AG04449 (cell line): ENCODE measurements around the gene SYNJ2.

Experiments
- CTCF ChIA-PET: fragments of 350-600 bp; formaldehyde crosslinking; extraction: SDS; loops from one replicate; lab custom pipeline; 2021; ENCODE audit warnings: antibody characterized with exemption; lab: Yijun Ruan, JAX
- POLR2A ChIA-PET: fragments of 400-600, 350-600 bp; formaldehyde crosslinking; extraction: SDS; loops from one replicate; lab custom pipeline; 2020; ENCODE audit warnings: antibody characterized with exemption, inconsistent platforms; lab: Yijun Ruan, JAX
- DNase-seq: peaks from one replicate; pipeline ENCODE4 v3.0.0-alpha.2; 2010; ENCODE audit warnings: low read depth, low spot score
- H3K4me3 ChIP-seq: 2 replicates; pipeline ENCODE4 v1.5.1; 2011; ENCODE audit warnings: low read depth, mild to moderate bottlenecking, control low read depth, low read length
- CTCF ChIP-seq: IDR thresholded peaks from one replicate; pipeline ENCODE4 v1.5.1; 2011; ENCODE audit warnings: mild to moderate bottlenecking, moderate library complexity, low read length, control low read depth, inconsistent platforms; ENCODE audit not compliant: insufficient read depth; ENCODE audit errors: missing control alignments

The SYNJ2 gene

DNA sequence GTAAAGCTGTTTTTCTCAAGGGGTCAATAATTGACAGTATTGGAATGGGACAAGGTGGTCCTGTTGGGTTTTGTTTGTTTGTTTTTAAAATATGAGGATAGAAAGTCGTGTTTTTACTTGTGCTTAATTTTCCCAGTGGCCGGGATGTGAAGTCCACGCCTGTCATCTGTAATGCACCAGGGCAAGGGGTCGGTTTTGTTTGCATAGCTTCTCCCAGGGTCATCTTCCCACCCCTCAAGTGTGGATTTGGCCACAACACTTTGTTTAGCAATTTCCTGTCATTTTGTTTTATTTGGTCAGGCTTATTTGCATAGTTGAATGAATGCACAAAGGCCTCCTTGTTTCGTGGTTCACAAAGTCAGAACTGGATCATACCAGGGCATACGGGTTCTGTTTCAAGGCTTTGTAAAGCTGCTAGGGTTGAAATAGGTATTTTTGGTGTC is 29.8 kb downstream of the SYNJ2 start:
- CTCF ChIA-PET = interaction anchor here (1.9 kb wide), 1 partner anchor 9 kb away, joined by 6 read pairs; no protein-coding TSS in a partner anchor
- POLR2A ChIA-PET = no interaction called here
- no peak for DNase-seq

DNA sequence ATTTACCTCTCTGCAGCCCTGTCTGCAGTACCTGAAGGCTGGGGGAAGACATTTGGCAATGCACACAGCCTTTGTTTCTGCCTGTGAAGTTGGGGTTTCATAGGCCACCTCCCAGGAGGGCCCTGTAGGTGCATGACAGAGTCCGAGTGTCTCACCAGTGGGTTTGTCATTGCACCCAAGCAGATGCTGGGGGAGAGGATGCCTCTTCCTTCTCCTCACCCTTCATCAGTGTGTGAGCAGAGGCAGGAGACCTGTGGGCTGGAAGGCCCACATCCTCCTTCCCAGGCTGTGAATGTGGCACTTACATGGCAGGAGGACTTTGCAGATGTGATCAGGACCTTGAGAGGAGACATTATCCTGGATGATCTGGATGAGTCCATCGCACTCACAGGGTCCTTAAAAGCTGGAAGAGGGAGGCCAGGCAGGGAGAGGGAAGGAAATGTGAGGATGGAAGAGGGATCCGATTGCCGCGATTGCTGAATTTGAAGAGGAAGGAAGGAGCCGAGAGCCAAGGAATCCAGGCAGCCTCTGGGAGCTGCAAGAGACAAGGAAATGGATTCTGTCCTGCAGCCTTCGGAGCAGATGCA is 30.4 kb downstream of the SYNJ2 start:
- TF ChIP-seq CTCF = no peak
- H3K4me3 ChIP-seq = no peak overlapping the region
- DNase-seq = no peak
- POLR2A ChIA-PET = no interaction called here
- CTCF ChIA-PET = interaction anchor here (1.0 to 1.9 kb wide), 2 partner anchors 9 to 10 kb away, joined by 3 to 6 read pairs; no protein-coding TSS in a partner anchor

More for the DNA sequence above, 29.8 kb downstream of the SYNJ2 start:
- TF ChIP-seq CTCF = no peak
- H3K4me3 ChIP-seq = no peak overlapping the region

DNA sequence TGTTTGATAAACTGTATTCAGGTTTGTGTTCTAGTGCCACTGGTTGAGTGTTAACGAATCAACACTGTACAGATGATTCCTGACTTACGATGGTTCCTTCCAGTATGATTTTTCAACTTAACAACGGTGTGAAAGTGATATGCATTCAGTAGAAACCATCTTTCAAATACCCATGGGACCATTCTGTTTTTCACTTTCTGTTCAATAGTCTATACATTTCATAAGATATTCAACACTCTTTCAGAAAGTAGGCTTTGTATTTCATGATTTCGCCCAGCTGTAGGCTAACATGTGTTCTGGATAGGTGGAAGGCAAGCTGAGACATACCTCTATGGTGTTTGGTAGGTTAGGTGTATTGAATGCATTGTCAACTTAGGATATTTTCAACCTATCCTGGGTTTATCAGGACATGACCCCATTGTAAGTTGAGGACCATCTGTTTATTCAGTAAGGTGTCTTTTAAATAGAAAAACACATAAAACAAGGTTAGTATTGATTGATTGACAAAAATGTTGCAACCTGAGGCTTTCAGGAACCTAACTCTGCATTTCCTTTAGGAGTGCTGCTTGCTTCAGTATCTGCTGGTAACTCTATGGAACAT is 32.3 kb downstream of the SYNJ2 start:
- ChIA-PET CTCF (interaction anchor here (0.6 to 6.1 kb wide), 5 partner anchors 12 to 121 kb away, joined by 3 to 44 read pairs (median 5); no protein-coding TSS in a partner anchor), POLR2A (no interaction called here)
- no peak overlapping the region for H3K4me3 ChIP-seq
- no peak for TF ChIP-seq CTCF
- no peak for DNase-seq

DNA sequence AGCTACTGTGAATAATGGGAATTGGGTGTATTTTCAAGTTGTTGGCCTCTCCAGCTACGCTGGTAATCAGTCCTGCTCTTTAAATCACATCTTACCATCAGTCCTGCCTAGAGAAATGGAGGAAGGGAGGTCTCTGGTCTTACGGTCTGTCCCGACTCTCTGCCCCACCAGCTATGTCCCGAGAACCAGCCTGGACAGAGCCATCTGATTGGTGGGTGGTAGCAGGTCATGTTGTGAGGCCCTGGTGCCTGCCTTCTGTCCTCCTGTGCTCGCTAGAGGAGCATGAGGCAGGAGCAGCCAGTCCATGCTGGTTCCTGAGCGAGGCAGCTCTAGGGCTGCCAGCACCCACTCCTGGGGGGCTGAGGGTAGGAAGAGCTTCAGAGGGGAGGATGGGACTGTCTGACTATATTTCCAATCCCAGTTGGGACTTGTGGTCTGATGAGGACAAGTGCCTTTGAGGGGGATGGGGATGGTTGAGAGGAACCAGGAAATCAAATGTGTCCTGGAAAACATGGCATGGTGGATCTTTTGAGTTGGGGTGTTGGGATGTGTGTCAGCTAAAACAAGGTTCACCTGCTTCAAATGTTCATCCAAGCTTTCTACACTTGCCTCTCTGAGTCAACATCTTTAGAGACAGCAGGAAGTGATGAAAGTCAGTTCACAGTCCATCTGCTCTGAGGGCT is 33.0 kb downstream of the SYNJ2 start:
- POLR2A ChIA-PET = no interaction called here
- DNase-seq = no peak
- no peak overlapping the region for H3K4me3 ChIP-seq
- CTCF ChIA-PET = interaction anchor here (1.0 to 6.1 kb wide), 4 partner anchors 12 to 118 kb away, joined by 3 to 44 read pairs (median 6); no protein-coding TSS in a partner anchor
- no peak for TF ChIP-seq CTCF

DNA sequence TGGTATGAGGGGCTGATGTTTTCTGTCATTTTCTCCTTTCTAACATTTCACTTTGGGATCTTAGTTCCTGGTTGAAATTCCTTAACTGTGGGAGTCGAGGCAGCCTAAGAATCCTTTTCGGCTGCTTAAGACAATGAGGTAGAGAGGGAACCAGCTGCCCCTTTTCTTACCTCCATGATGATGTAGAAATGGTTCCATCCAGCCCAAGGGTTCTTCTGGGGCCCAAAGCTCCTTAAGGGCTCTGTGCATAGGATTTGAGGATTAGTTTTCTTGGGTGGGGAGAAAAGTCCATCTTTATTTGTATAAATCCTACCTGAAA is 33.5 kb downstream of the SYNJ2 start:
- CTCF ChIA-PET = interaction anchor here (2.4 to 6.1 kb wide), 2 partner anchors 11 to 57 kb away, joined by 7 to 44 read pairs; no protein-coding TSS in a partner anchor
- no peak for TF ChIP-seq CTCF
- H3K4me3 ChIP-seq = no peak overlapping the region
- POLR2A ChIA-PET = no interaction called here
- no peak for DNase-seq
